ENCODE measurements around the gene SEPTIN5. TPM values are rescaled to one million over a fixed set of nuclear protein-coding genes. Genes with fewer than 3 reads are reported as not detected.

The SEPTIN5 gene
- total RNA-seq, 1 experiment from 2014 or later = not detected

GRCh38 chr22:19729507-19729906 lies 15.2 kb downstream of the SEPTIN5 start:
- H2AFZ ChIP-seq (ENCODE audit: low read length) = no peak overlapping the region

GRCh38 chr22:19730198-19730597 lies 15.9 kb downstream of the SEPTIN5 start:
- peaks cover 5% of the 10 kb centered on the region; the same call in 1 of the 2 replicates for H3K4me1 ChIP-seq (ENCODE audit: low read length)
- H3K4me3 ChIP-seq (ENCODE audit: low read length) = no peak overlapping the region
- H2AFZ ChIP-seq (ENCODE audit: low read length) = no peak overlapping the region
- no peak overlapping the region for H3K9ac ChIP-seq (ENCODE audit: low read length)
- H3K9me2 ChIP-seq (replicated peaks; ENCODE audit: insufficient read depth, low read length) = no peaks in the 10 kb centered on the region
- no peaks in the 10 kb centered on the region for H4K20me1 ChIP-seq (ENCODE audit: insufficient read depth, low read depth, low read length)
- no peaks in the 10 kb centered on the region for H3K36me3 ChIP-seq (ENCODE audit: insufficient read depth, low read length)
- H3K9me3 ChIP-seq (ENCODE audit: low read length) = no peaks in the 10 kb centered on the region
- no peak for DNase-seq
- H3K79me2 ChIP-seq (ENCODE audit: low read length) = no peaks in the 10 kb centered on the region
- H3K4me2 ChIP-seq (ENCODE audit: low read depth, low read length, poor library complexity, severe bottlenecking) = no peak overlapping the region
- H3K27ac ChIP-seq (ENCODE audit: low read length) = no peak overlapping the region
- H3K27me3 ChIP-seq (ENCODE audit: low read length) = no peaks in the 10 kb centered on the region

More at GRCh38 chr22:19729507-19729906, 15.2 kb downstream of the SEPTIN5 start:
- no peak overlapping the region for H3K27ac ChIP-seq (ENCODE audit: low read length)
- no peaks in the 10 kb centered on the region for H3K36me3 ChIP-seq (ENCODE audit: insufficient read depth, low read length)
- no peak overlapping the region for H3K4me2 ChIP-seq (ENCODE audit: low read depth, low read length, poor library complexity, severe bottlenecking)
- H3K79me2 ChIP-seq (ENCODE audit: low read length) = no peaks in the 10 kb centered on the region
- no peak for DNase-seq
- no peaks in the 10 kb centered on the region for H3K9me3 ChIP-seq (ENCODE audit: low read length)
- no peaks in the 10 kb centered on the region for H3K27me3 ChIP-seq (ENCODE audit: low read length)
- no peak overlapping the region for H3K4me3 ChIP-seq (ENCODE audit: low read length)
- H3K4me1 ChIP-seq (ENCODE audit: low read length) = peaks cover 5% of the 10 kb centered on the region; the same call in 1 of the 2 replicates
- no peaks in the 10 kb centered on the region for H3K9me2 ChIP-seq (replicated peaks; ENCODE audit: insufficient read depth, low read length)
- no peaks in the 10 kb centered on the region for H4K20me1 ChIP-seq (ENCODE audit: insufficient read depth, low read depth, low read length)
- H3K9ac ChIP-seq (ENCODE audit: low read length) = no peak overlapping the region

GRCh38 chr22:19730655-19731360 lies 16.5 kb downstream of the SEPTIN5 start:
- no peak overlapping the region for H3K27ac ChIP-seq (ENCODE audit: low read length)
- DNase-seq = peak; percentile 93
- H3K9ac ChIP-seq (ENCODE audit: low read length) = no peak overlapping the region
- no peaks in the 10 kb centered on the region for H3K9me2 ChIP-seq (replicated peaks; ENCODE audit: insufficient read depth, low read length)
- H3K36me3 ChIP-seq (ENCODE audit: insufficient read depth, low read length) = no peaks in the 10 kb centered on the region
- H3K4me2 ChIP-seq (ENCODE audit: low read depth, low read length, poor library complexity, severe bottlenecking) = peak overlapping the region; percentile 55
- H3K4me3 ChIP-seq (ENCODE audit: low read length) = peak overlapping the region; percentile 50; the same call in 1 of the 2 replicates
- peaks cover 5% of the 10 kb centered on the region; the same call in 1 of the 2 replicates for H3K4me1 ChIP-seq (ENCODE audit: low read length)
- no peak overlapping the region for H2AFZ ChIP-seq (ENCODE audit: low read length)
- no peaks in the 10 kb centered on the region for H4K20me1 ChIP-seq (ENCODE audit: insufficient read depth, low read depth, low read length)
- H3K79me2 ChIP-seq (ENCODE audit: low read length) = no peaks in the 10 kb centered on the region
- no peaks in the 10 kb centered on the region for H3K9me3 ChIP-seq (ENCODE audit: low read length)
- no peaks in the 10 kb centered on the region for H3K27me3 ChIP-seq (ENCODE audit: low read length)

GRCh38 chr22:19731361-19732135 lies 17.2 kb downstream of the SEPTIN5 start:
- no peaks in the 10 kb centered on the region for H3K36me3 ChIP-seq (ENCODE audit: insufficient read depth, low read length)
- H3K9me2 ChIP-seq (replicated peaks; ENCODE audit: insufficient read depth, low read length) = no peaks in the 10 kb centered on the region
- peaks cover 5% of the 10 kb centered on the region; the same call in 1 of the 2 replicates for H3K4me1 ChIP-seq (ENCODE audit: low read length)
- no peaks in the 10 kb centered on the region for H3K9me3 ChIP-seq (ENCODE audit: low read length)
- no peak for DNase-seq
- H3K27me3 ChIP-seq (ENCODE audit: low read length) = no peaks in the 10 kb centered on the region
- H3K27ac ChIP-seq (ENCODE audit: low read length) = no peak overlapping the region
- H4K20me1 ChIP-seq (ENCODE audit: insufficient read depth, low read depth, low read length) = no peaks in the 10 kb centered on the region
- no peak overlapping the region for H3K4me3 ChIP-seq (ENCODE audit: low read length)
- peak overlapping the region; percentile 55 for H3K4me2 ChIP-seq (ENCODE audit: low read depth, low read length, poor library complexity, severe bottlenecking)
- no peak overlapping the region for H3K9ac ChIP-seq (ENCODE audit: low read length)
- no peak overlapping the region for H2AFZ ChIP-seq (ENCODE audit: low read length)
- H3K79me2 ChIP-seq (ENCODE audit: low read length) = no peaks in the 10 kb centered on the region

GRCh38 chr22:19732403-19733113 lies 18.3 kb downstream of the SEPTIN5 start:
- no peaks in the 10 kb centered on the region for H3K79me2 ChIP-seq (ENCODE audit: low read length)
- H3K4me3 ChIP-seq (ENCODE audit: low read length) = no peak overlapping the region
- no peak overlapping the region for H3K9ac ChIP-seq (ENCODE audit: low read length)
- H3K9me2 ChIP-seq (replicated peaks; ENCODE audit: insufficient read depth, low read length) = no peaks in the 10 kb centered on the region
- peaks cover 5% of the 10 kb centered on the region; the same call in 1 of the 2 replicates for H3K4me1 ChIP-seq (ENCODE audit: low read length)
- no peak overlapping the region for H3K4me2 ChIP-seq (ENCODE audit: low read depth, low read length, poor library complexity, severe bottlenecking)
- H3K9me3 ChIP-seq (ENCODE audit: low read length) = no peaks in the 10 kb centered on the region
- H3K27ac ChIP-seq (ENCODE audit: low read length) = no peak overlapping the region
- no peak overlapping the region for H2AFZ ChIP-seq (ENCODE audit: low read length)
- no peaks in the 10 kb centered on the region for H3K27me3 ChIP-seq (ENCODE audit: low read length)
- H4K20me1 ChIP-seq (ENCODE audit: insufficient read depth, low read depth, low read length) = no peaks in the 10 kb centered on the region
- no peaks in the 10 kb centered on the region for H3K36me3 ChIP-seq (ENCODE audit: insufficient read depth, low read length)
- no peak for DNase-seq

- DNase-seq = no peak
- Histone ChIP-seq H3K9me3 (ENCODE audit: low read length) (no peaks in the 10 kb centered on the region), H3K36me3 (ENCODE audit: insufficient read depth, low read length) (no peaks in the 10 kb centered on the region), H4K20me1 (ENCODE audit: insufficient read depth, low read depth, low read length) (no peaks in the 10 kb centered on the region), H3K4me3 (ENCODE audit: low read length) (no peak overlapping the region), H3K27ac (ENCODE audit: low read length) (no peak overlapping the region), H3K9ac (ENCODE audit: low read length) (no peak overlapping the region), H3K4me2 (ENCODE audit: low read depth, low read length, poor library complexity, severe bottlenecking) (no peak overlapping the region), H2AFZ (ENCODE audit: low read length) (no peak overlapping the region), H3K4me1 (ENCODE audit: low read length) (peaks cover 5% of the 10 kb centered on the region; the same call in 1 of the 2 replicates), H3K27me3 (ENCODE audit: low read length) (no peaks in the 10 kb centered on the region), H3K9me2 (replicated peaks; ENCODE audit: insufficient read depth, low read length) (no peaks in the 10 kb centered on the region), H3K79me2 (ENCODE audit: low read length) (no peaks in the 10 kb centered on the region)
Observed at GRCh38 chr22:19733755-19734154, 19.5 kb downstream of the SEPTIN5 start.

- DNase-seq = no peak
- Histone ChIP-seq H3K79me2 (ENCODE audit: low read length) (no peaks in the 10 kb centered on the region), H3K4me2 (ENCODE audit: low read depth, low read length, poor library complexity, severe bottlenecking) (no peak overlapping the region), H3K36me3 (ENCODE audit: insufficient read depth, low read length) (no peaks in the 10 kb centered on the region), H4K20me1 (ENCODE audit: insufficient read depth, low read depth, low read length) (no peaks in the 10 kb centered on the region), H3K27ac (ENCODE audit: low read length) (no peak overlapping the region), H3K27me3 (ENCODE audit: low read length) (no peaks in the 10 kb centered on the region), H3K9me3 (ENCODE audit: low read length) (no peaks in the 10 kb centered on the region), H3K9me2 (replicated peaks; ENCODE audit: insufficient read depth, low read length) (no peaks in the 10 kb centered on the region), H2AFZ (ENCODE audit: low read length) (no peak overlapping the region), H3K4me3 (ENCODE audit: low read length) (no peak overlapping the region), H3K9ac (ENCODE audit: low read length) (no peak overlapping the region), H3K4me1 (ENCODE audit: low read length) (peaks cover 5% of the 10 kb centered on the region; the same call in 1 of the 2 replicates)
Observed at GRCh38 chr22:19734163-19734562, 19.9 kb downstream of the SEPTIN5 start.

Data from Karpas-422 (cell line).